ENCODE measurements around the gene GPHN. TPM values are rescaled to one million over a fixed set of nuclear protein-coding genes. Genes with fewer than 3 reads are reported as not detected.

GPHN gene
- total and polyA plus RNA-seq, 4 experiments from 2014 or later, result 9.0 to 18.8 (median 14.9) TPM

- no peak overlapping the region for H3K27ac Mint-ChIP-seq
- H3K4me3 ChIP-seq (ENCODE audit: low read length in 2 of 2), result no peak overlapping the region
- no peaks in the 10 kb centered on the region for H3K27me3 ChIP-seq (ENCODE audit: insufficient read depth, low read length)
- DNase-seq, result no peak
- peaks cover 0 to 4% (median 2%) of the 10 kb centered on the region in 4 donors for H3K4me1 Mint-ChIP-seq
- peaks cover 12 to 36% of the 10 kb centered on the region in 2 donors for H3K36me3 Mint-ChIP-seq
- intact Hi-C loops (cut with micrococcal nuclease), result no loop called here
- no peaks in the 10 kb centered on the region for H3K4me1 ChIP-seq (ENCODE audit: insufficient read depth, low read length)
- ChIA-PET CTCF (ENCODE audit: partially characterized antibody) (no interaction called here), POLR2A (ENCODE audit: partially characterized antibody) (no interaction called here)
- peaks cover 3 to 23% (median 17%) of the 10 kb centered on the region in 8 donors for H3K9me3 Mint-ChIP-seq
- H3K4me3 Mint-ChIP-seq, result no peak overlapping the region
- no peak overlapping the region for H3K27ac ChIP-seq (ENCODE audit: low read depth, low read length)
- H3K36me3 ChIP-seq (ENCODE audit: insufficient read depth, low read length), result no peaks in the 10 kb centered on the region
- peaks cover 0 to 1% of the 10 kb centered on the region in 2 donors for H3K27me3 Mint-ChIP-seq
- H3K9me3 ChIP-seq (ENCODE audit: control insufficient read depth in 1 of 2, low read length in 2 of 2), result no peaks in the 10 kb centered on the region
Observed at GRCh38 chr14:66900719-66901118, 392.8 kb downstream of the GPHN start.

GRCh38 chr14:66910311-66910840, 402.4 kb downstream of the GPHN start:
- no peak for DNase-seq
- H3K36me3 Mint-ChIP-seq, result peaks cover 0 to 3% of the 10 kb centered on the region in 2 donors
- no peak overlapping the region for H3K27ac Mint-ChIP-seq
- no peaks in the 10 kb centered on the region for H3K27me3 Mint-ChIP-seq
- Histone ChIP-seq H3K4me1 (ENCODE audit: insufficient read depth, low read length) (no peaks in the 10 kb centered on the region), H3K36me3 (ENCODE audit: insufficient read depth, low read length) (no peaks in the 10 kb centered on the region), H3K9me3 (ENCODE audit: control insufficient read depth in 1 of 2, low read length in 2 of 2) (no peaks in the 10 kb centered on the region), H3K27ac (ENCODE audit: low read depth, low read length) (no peak overlapping the region), H3K27me3 (ENCODE audit: insufficient read depth, low read length) (no peaks in the 10 kb centered on the region), H3K4me3 (ENCODE audit: low read length in 2 of 2) (no peak overlapping the region)
- H3K4me3 Mint-ChIP-seq, result no peak overlapping the region
- H3K9me3 Mint-ChIP-seq, result peaks cover 0 to under 1% (median 0%) of the 10 kb centered on the region in 8 donors
- CTCF ChIA-PET (ENCODE audit: partially characterized antibody), result no interaction called here
- POLR2A ChIA-PET (ENCODE audit: partially characterized antibody), result no interaction called here
- intact Hi-C loops (cut with micrococcal nuclease), result no loop called here
- H3K4me1 Mint-ChIP-seq, result no peaks in the 10 kb centered on the region

GRCh38 chr14:66916421-66916820, 408.5 kb downstream of the GPHN start:
- CTCF ChIA-PET (ENCODE audit: partially characterized antibody), result no interaction called here
- H3K9me3 Mint-ChIP-seq, result peaks cover 0 to 5% (median under 1%) of the 10 kb centered on the region in 8 donors

GRCh38 chr14:66918527-66918926, 410.6 kb downstream of the GPHN start:
- Histone ChIP-seq H3K4me3 (ENCODE audit: low read length in 2 of 2) (no peak overlapping the region), H3K27ac (ENCODE audit: low read depth, low read length) (no peak overlapping the region), H3K36me3 (ENCODE audit: insufficient read depth, low read length) (no peaks in the 10 kb centered on the region), H3K9me3 (ENCODE audit: control insufficient read depth in 1 of 2, low read length in 2 of 2) (no peaks in the 10 kb centered on the region), H3K27me3 (ENCODE audit: insufficient read depth, low read length) (no peaks in the 10 kb centered on the region), H3K4me1 (ENCODE audit: insufficient read depth, low read length) (no peaks in the 10 kb centered on the region)
- H3K4me1 Mint-ChIP-seq, result no peaks in the 10 kb centered on the region
- peaks cover 0 to 5% (median under 1%) of the 10 kb centered on the region in 8 donors for H3K9me3 Mint-ChIP-seq
- ChIA-PET CTCF (ENCODE audit: partially characterized antibody) (no interaction called here), POLR2A (ENCODE audit: partially characterized antibody) (no interaction called here)
- H3K27me3 Mint-ChIP-seq, result no peaks in the 10 kb centered on the region
- no peak overlapping the region for H3K4me3 Mint-ChIP-seq
- no peak overlapping the region for H3K27ac Mint-ChIP-seq
- H3K36me3 Mint-ChIP-seq, result peaks cover 52 to 74% of the 10 kb centered on the region in 2 donors
- intact Hi-C loops (cut with micrococcal nuclease), result no loop called here
- no peak for DNase-seq

More at GRCh38 chr14:66916421-66916820, 408.5 kb downstream of the GPHN start:
- Mint-ChIP-seq H3K36me3 (peaks cover 39 to 58% of the 10 kb centered on the region in 2 donors), H3K27ac (peak overlapping the region in 1 of 7 donors; percentile 11), H3K4me3 (no peak overlapping the region), H3K27me3 (no peaks in the 10 kb centered on the region), H3K4me1 (no peaks in the 10 kb centered on the region)
- Histone ChIP-seq H3K36me3 (ENCODE audit: insufficient read depth, low read length) (no peaks in the 10 kb centered on the region), H3K9me3 (ENCODE audit: control insufficient read depth in 1 of 2, low read length in 2 of 2) (no peaks in the 10 kb centered on the region), H3K4me3 (ENCODE audit: low read length in 2 of 2) (no peak overlapping the region), H3K27me3 (ENCODE audit: insufficient read depth, low read length) (no peaks in the 10 kb centered on the region), H3K27ac (ENCODE audit: low read depth, low read length) (no peak overlapping the region), H3K4me1 (ENCODE audit: insufficient read depth, low read length) (no peaks in the 10 kb centered on the region)
- POLR2A ChIA-PET (ENCODE audit: partially characterized antibody), result no interaction called here
- intact Hi-C loops (cut with micrococcal nuclease), result no loop called here
- DNase-seq, result no peak

GRCh38 chr14:66920196-66920595, 412.2 kb downstream of the GPHN start:
- H3K27ac Mint-ChIP-seq, result no peak overlapping the region
- Histone ChIP-seq H3K27me3 (ENCODE audit: insufficient read depth, low read length) (no peaks in the 10 kb centered on the region), H3K4me1 (ENCODE audit: insufficient read depth, low read length) (no peaks in the 10 kb centered on the region), H3K27ac (ENCODE audit: low read depth, low read length) (no peak overlapping the region), H3K9me3 (ENCODE audit: control insufficient read depth in 1 of 2, low read length in 2 of 2) (no peaks in the 10 kb centered on the region), H3K4me3 (ENCODE audit: low read length in 2 of 2) (no peak overlapping the region), H3K36me3 (ENCODE audit: insufficient read depth, low read length) (no peaks in the 10 kb centered on the region)
- H3K36me3 Mint-ChIP-seq, result peaks cover 66 to 89% of the 10 kb centered on the region in 2 donors
- intact Hi-C loops (cut with micrococcal nuclease), result no loop called here
- no peak overlapping the region for H3K4me3 Mint-ChIP-seq
- ChIA-PET POLR2A (ENCODE audit: partially characterized antibody) (no interaction called here), CTCF (ENCODE audit: partially characterized antibody) (no interaction called here)
- no peaks in the 10 kb centered on the region for H3K4me1 Mint-ChIP-seq
- peaks cover 0 to 5% (median under 1%) of the 10 kb centered on the region in 8 donors for H3K9me3 Mint-ChIP-seq
- no peaks in the 10 kb centered on the region for H3K27me3 Mint-ChIP-seq
- DNase-seq, result no peak

- no peak overlapping the region for H3K27ac ChIP-seq (ENCODE audit: low read depth, low read length)
- H3K4me1 ChIP-seq (ENCODE audit: insufficient read depth, low read length), result no peaks in the 10 kb centered on the region
- H3K4me3 Mint-ChIP-seq, result no peak overlapping the region
- intact Hi-C loops (cut with micrococcal nuclease), result no loop called here
- no peak for DNase-seq
- ChIA-PET CTCF (ENCODE audit: partially characterized antibody) (no interaction called here), POLR2A (ENCODE audit: partially characterized antibody) (no interaction called here)
- peaks cover 62 to 85% of the 10 kb centered on the region in 2 donors for H3K36me3 Mint-ChIP-seq
- H3K4me3 ChIP-seq (ENCODE audit: low read length in 2 of 2), result no peak overlapping the region
- no peaks in the 10 kb centered on the region for H3K27me3 Mint-ChIP-seq
- no peaks in the 10 kb centered on the region for H3K27me3 ChIP-seq (ENCODE audit: insufficient read depth, low read length)
- no peaks in the 10 kb centered on the region for H3K4me1 Mint-ChIP-seq
- no peaks in the 10 kb centered on the region for H3K36me3 ChIP-seq (ENCODE audit: insufficient read depth, low read length)
- H3K9me3 Mint-ChIP-seq, result peaks cover 0 to 8% (median 3%) of the 10 kb centered on the region in 8 donors
- no peak overlapping the region for H3K27ac Mint-ChIP-seq
- H3K9me3 ChIP-seq (ENCODE audit: control insufficient read depth in 1 of 2, low read length in 2 of 2), result no peaks in the 10 kb centered on the region
Observed at GRCh38 chr14:66923251-66923650, 415.3 kb downstream of the GPHN start.

GRCh38 chr14:66939409-66939808, 431.5 kb downstream of the GPHN start:
- CTCF ChIA-PET (ENCODE audit: partially characterized antibody), result no interaction called here
- no peaks in the 10 kb centered on the region for H3K4me1 Mint-ChIP-seq

More at GRCh38 chr14:66939409-66939808, 431.5 kb downstream of the GPHN start:
- peaks cover 61 to 72% of the 10 kb centered on the region in 2 donors for H3K36me3 Mint-ChIP-seq
- Histone ChIP-seq H3K36me3 (ENCODE audit: insufficient read depth, low read length) (no peaks in the 10 kb centered on the region), H3K27ac (ENCODE audit: low read depth, low read length) (no peak overlapping the region), H3K4me1 (ENCODE audit: insufficient read depth, low read length) (no peaks in the 10 kb centered on the region), H3K9me3 (ENCODE audit: control insufficient read depth in 1 of 2, low read length in 2 of 2) (peaks cover 0 to 25% of the 10 kb centered on the region in 2 donors), H3K4me3 (ENCODE audit: low read length in 2 of 2) (no peak overlapping the region), H3K27me3 (ENCODE audit: insufficient read depth, low read length) (no peaks in the 10 kb centered on the region)
- peaks cover 5 to 84% (median 59%) of the 10 kb centered on the region in 8 donors for H3K9me3 Mint-ChIP-seq
- POLR2A ChIA-PET (ENCODE audit: partially characterized antibody), result no interaction called here
- no peak overlapping the region for H3K4me3 Mint-ChIP-seq
- no peak overlapping the region for H3K27ac Mint-ChIP-seq
- no peaks in the 10 kb centered on the region for H3K27me3 Mint-ChIP-seq
- no peak for DNase-seq
- intact Hi-C loops (cut with micrococcal nuclease), result no loop called here

Data from CD4-positive, alpha-beta memory T cell (primary cell).